ENCODE measurements around the gene RPL7L1. TPM values are rescaled to one million over a fixed set of nuclear protein-coding genes. Genes with fewer than 3 reads are reported as not detected.

The RPL7L1 gene
- total and polyA plus RNA-seq, 2 of the 13 experiments (the other 11 are each of a cell fraction or from before 2014, with no cell fraction given): 51.6 to 179 TPM

DNA sequence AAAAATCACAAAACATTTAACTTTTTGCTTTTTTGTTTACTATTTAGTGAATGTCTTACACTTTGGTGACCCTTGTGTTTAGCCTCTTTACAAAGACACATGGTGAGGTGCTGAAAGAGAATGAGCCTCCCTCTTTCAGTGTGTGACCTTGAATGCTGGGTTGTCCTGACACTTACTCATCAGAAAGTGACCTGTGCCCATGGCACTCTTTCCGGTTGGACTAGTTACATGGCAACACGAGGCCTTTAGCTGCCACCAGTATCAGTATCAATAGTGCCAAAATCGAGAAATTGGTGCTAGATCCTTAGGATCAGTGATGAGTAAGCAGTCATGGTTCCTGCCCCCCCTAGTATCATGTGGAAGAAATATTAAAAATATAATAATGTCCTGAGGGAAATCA is 1.7 kb upstream of the RPL7L1 start (continued):
- TF ChIP-seq, protein P1, sequence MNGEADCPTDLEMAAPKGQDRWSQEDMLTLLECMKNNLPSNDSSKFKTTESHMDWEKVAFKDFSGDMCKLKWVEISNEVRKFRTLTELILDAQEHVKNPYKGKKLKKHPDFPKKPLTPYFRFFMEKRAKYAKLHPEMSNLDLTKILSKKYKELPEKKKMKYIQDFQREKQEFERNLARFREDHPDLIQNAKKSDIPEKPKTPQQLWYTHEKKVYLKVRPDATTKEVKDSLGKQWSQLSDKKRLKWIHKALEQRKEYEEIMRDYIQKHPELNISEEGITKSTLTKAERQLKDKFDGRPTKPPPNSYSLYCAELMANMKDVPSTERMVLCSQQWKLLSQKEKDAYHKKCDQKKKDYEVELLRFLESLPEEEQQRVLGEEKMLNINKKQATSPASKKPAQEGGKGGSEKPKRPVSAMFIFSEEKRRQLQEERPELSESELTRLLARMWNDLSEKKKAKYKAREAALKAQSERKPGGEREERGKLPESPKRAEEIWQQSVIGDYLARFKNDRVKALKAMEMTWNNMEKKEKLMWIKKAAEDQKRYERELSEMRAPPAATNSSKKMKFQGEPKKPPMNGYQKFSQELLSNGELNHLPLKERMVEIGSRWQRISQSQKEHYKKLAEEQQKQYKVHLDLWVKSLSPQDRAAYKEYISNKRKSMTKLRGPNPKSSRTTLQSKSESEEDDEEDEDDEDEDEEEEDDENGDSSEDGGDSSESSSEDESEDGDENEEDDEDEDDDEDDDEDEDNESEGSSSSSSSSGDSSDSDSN (CRISPR knock-in tag; IDR thresholded peaks at IDR 0.05): no peak
- TF ChIP-seq, protein P2, sequence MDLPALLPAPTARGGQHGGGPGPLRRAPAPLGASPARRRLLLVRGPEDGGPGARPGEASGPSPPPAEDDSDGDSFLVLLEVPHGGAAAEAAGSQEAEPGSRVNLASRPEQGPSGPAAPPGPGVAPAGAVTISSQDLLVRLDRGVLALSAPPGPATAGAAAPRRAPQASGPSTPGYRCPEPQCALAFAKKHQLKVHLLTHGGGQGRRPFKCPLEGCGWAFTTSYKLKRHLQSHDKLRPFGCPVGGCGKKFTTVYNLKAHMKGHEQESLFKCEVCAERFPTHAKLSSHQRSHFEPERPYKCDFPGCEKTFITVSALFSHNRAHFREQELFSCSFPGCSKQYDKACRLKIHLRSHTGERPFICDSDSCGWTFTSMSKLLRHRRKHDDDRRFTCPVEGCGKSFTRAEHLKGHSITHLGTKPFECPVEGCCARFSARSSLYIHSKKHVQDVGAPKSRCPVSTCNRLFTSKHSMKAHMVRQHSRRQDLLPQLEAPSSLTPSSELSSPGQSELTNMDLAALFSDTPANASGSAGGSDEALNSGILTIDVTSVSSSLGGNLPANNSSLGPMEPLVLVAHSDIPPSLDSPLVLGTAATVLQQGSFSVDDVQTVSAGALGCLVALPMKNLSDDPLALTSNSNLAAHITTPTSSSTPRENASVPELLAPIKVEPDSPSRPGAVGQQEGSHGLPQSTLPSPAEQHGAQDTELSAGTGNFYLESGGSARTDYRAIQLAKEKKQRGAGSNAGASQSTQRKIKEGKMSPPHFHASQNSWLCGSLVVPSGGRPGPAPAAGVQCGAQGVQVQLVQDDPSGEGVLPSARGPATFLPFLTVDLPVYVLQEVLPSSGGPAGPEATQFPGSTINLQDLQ (CRISPR knock-in tag; IDR thresholded peaks at IDR 0.05): no peak
- TF ChIP-seq ZSCAN12 (CRISPR knock-in tag; IDR thresholded peaks at IDR 0.05): no peak
- TF ChIP-seq FOXP1 (IDR thresholded peaks at IDR 0.05): no peak
- no peak for TF ChIP-seq FOXP1 (CRISPR knock-in tag; IDR thresholded peaks at IDR 0.05)
- TF ChIP-seq ZNF781 (CRISPR knock-in tag; IDR thresholded peaks at IDR 0.05; ENCODE audit: borderline replicate concordance, not compliant biosample characterization): no peak
- TF ChIP-seq, protein P3, sequence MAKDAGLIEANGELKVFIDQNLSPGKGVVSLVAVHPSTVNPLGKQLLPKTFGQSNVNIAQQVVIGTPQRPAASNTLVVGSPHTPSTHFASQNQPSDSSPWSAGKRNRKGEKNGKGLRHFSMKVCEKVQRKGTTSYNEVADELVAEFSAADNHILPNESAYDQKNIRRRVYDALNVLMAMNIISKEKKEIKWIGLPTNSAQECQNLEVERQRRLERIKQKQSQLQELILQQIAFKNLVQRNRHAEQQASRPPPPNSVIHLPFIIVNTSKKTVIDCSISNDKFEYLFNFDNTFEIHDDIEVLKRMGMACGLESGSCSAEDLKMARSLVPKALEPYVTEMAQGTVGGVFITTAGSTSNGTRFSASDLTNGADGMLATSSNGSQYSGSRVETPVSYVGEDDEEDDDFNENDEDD (CRISPR knock-in tag; IDR thresholded peaks at IDR 0.05; ENCODE audit: borderline replicate concordance): peak; percentile 33; the same call in 1 of the 2 replicates
- TF ChIP-seq, protein P4, sequence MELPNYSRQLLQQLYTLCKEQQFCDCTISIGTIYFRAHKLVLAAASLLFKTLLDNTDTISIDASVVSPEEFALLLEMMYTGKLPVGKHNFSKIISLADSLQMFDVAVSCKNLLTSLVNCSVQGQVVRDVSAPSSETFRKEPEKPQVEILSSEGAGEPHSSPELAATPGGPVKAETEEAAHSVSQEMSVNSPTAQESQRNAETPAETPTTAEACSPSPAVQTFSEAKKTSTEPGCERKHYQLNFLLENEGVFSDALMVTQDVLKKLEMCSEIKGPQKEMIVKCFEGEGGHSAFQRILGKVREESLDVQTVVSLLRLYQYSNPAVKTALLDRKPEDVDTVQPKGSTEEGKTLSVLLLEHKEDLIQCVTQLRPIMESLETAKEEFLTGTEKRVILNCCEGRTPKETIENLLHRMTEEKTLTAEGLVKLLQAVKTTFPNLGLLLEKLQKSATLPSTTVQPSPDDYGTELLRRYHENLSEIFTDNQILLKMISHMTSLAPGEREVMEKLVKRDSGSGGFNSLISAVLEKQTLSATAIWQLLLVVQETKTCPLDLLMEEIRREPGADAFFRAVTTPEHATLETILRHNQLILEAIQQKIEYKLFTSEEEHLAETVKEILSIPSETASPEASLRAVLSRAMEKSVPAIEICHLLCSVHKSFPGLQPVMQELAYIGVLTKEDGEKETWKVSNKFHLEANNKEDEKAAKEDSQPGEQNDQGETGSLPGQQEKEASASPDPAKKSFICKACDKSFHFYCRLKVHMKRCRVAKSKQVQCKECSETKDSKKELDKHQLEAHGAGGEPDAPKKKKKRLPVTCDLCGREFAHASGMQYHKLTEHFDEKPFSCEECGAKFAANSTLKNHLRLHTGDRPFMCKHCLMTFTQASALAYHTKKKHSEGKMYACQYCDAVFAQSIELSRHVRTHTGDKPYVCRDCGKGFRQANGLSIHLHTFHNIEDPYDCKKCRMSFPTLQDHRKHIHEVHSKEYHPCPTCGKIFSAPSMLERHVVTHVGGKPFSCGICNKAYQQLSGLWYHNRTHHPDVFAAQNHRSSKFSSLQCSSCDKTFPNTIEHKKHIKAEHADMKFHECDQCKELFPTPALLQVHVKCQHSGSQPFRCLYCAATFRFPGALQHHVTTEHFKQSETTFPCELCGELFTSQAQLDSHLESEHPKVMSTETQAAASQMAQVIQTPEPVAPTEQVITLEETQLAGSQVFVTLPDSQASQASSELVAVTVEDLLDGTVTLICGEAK (IDR thresholded peaks at IDR 0.05): no peak
- TF ChIP-seq, protein P4 (CRISPR knock-in tag; IDR thresholded peaks at IDR 0.05): no peak
- no peak for TF ChIP-seq JDP2 (CRISPR knock-in tag; IDR thresholded peaks at IDR 0.05; ENCODE audit: borderline replicate concordance)
- no peak for TF ChIP-seq SIX1 (CRISPR knock-in tag; IDR thresholded peaks at IDR 0.05; ENCODE audit: borderline replicate concordance)
- no peak for TF ChIP-seq ZNF20 (CRISPR knock-in tag; IDR thresholded peaks at IDR 0.05)
